CD4-positive, alpha-beta T cell (primary cell): Measurements from ENCODE around the gene TTLL11. TPM values are rescaled to one million over a fixed set of nuclear protein-coding genes. Genes with fewer than 3 reads are reported as not detected.

Source experiments
- ATAC-seq: fragments of 200-7000 bp; cut with Tn5 transposase; one replicate; pipeline ENCODE4 v1.10.0; 2022; ENCODE audit warnings: mild to moderate bottlenecking; ENCODE audit not compliant: poor library complexity
- CTCF ChIA-PET: fragments of 350-600 bp; sonication (Branson Sonifier 250); formaldehyde crosslinking; loops from one replicate; lab custom pipeline; 2021; ENCODE audit warnings: antibody characterized with exemption, inconsistent platforms; lab: Charles Lee
- POLR2A ChIA-PET: fragments of 350-600 bp; sonication (Branson Sonifier 250); formaldehyde crosslinking; loops from one replicate; lab custom pipeline; 2021; ENCODE audit warnings: antibody characterized with exemption, inconsistent platforms; lab: Charles Lee
- DNase-seq, 14 experiments: peaks; one replicate each; pipeline ENCODE4 v3.0.0-alpha.2; 2013 to 2020; ENCODE audit warnings: mixed read lengths in 2 of 14
- H3K27ac ChIP-seq, 2 donors: one replicate each; pipeline versions ENCODE4 v1.5.1 to v1.7.0; 2013; ENCODE audit warnings: low read length in 2 of 2, low read depth in 1 of 2, mild to moderate bottlenecking in 1 of 2
- H3K27me3 ChIP-seq, 2 experiments: 1 replicate in 1 of 2; 2 replicates in 1 of 2; pipeline versions ENCODE4 v1.6.1 to v1.7.0; 2013; ENCODE audit warnings: low read length in 2 of 2, control low read depth in 1 of 2, mild to moderate bottlenecking in 1 of 2, moderate library complexity in 1 of 2; ENCODE audit not compliant: insufficient read depth in 2 of 2, control insufficient read depth in 1 of 2
- H3K36me3 ChIP-seq: one replicate; pipeline ENCODE4 v1.6.1; 2013; ENCODE audit warnings: low read length, control low read depth; ENCODE audit not compliant: insufficient read depth
- H3K4me1 ChIP-seq: one replicate; pipeline ENCODE4 v1.6.1; 2013; ENCODE audit warnings: low read length, control low read depth; ENCODE audit not compliant: insufficient read depth
- H3K4me3 ChIP-seq: one replicate; pipeline ENCODE4 v1.5.1; 2013; ENCODE audit warnings: mild to moderate bottlenecking, low read length, moderate library complexity
- H3K9me3 ChIP-seq, 2 experiments: 1 replicate in 1 of 2; 2 replicates in 1 of 2; pipeline versions ENCODE4 v1.6.1 to v1.7.0; 2013; ENCODE audit warnings: low read length in 2 of 2, mild to moderate bottlenecking in 2 of 2, control low read depth in 1 of 2, moderate library complexity in 1 of 2; ENCODE audit not compliant: control insufficient read depth in 1 of 2, insufficient read depth in 1 of 2
- H3K27ac Mint-ChIP-seq: one replicate; pipeline ENCODE4 v1.8.0; 2020; ENCODE audit warnings: mixed read lengths
- H3K27me3 Mint-ChIP-seq: one replicate; pipeline ENCODE4 v1.8.0; 2021; ENCODE audit warnings: mixed read lengths
- H3K36me3 Mint-ChIP-seq: one replicate; pipeline ENCODE4 v1.8.0; 2021; ENCODE audit warnings: low read depth, mixed read lengths
- H3K4me1 Mint-ChIP-seq: one replicate; pipeline ENCODE4 v1.8.0; 2021; ENCODE audit warnings: low read depth, mixed read lengths
- H3K4me3 Mint-ChIP-seq: one replicate; pipeline ENCODE4 v1.8.0; 2020; ENCODE audit warnings: mild to moderate bottlenecking, mixed read lengths
- H3K9me3 Mint-ChIP-seq: one replicate; pipeline ENCODE4 v1.8.0; 2020; ENCODE audit warnings: mixed read lengths
- CTCF ChIP-seq: fragments of 200-600 bp; IDR thresholded peaks from one replicate; pipeline ENCODE4 v1.8.0; 2022; ENCODE audit warnings: antibody characterized with exemption, mild to moderate bottlenecking
- intact Hi-C, 2 experiments: fragments of 100-400 bp; cut with DNase I in 1 of 2; cut with micrococcal nuclease in 1 of 2; formaldehyde crosslinking; loops; one replicate each; pipeline versions ENCODE4 v1.15.1 to v1.9.0; 2023 to 2025; cut with DNase I, micrococcal nuclease
- total RNA-seq, 174 experiments: library from RNA in 2 of 174; stranded (reverse) in 2 of 174; gene quantifications; one replicate each; pipeline ENCODE4 v1.2.3 and lab custom pipeline; 2021 to 2026

TTLL11 gene
- total RNA-seq, 2 experiments from 2014 or later, result 1.6 to 2.3 TPM

- DNase-seq (no peak), ATAC-seq (no peak)
- intact Hi-C loops, result no loop called here
- Mint-ChIP-seq H3K4me1 (no peaks in the 10 kb centered on the region), H3K36me3 (peaks cover 13% of the 10 kb centered on the region), H3K27me3 (no peaks in the 10 kb centered on the region), H3K9me3 (no peaks in the 10 kb centered on the region), H3K4me3 (no peak overlapping the region), H3K27ac (no peak overlapping the region)
- Histone ChIP-seq H3K36me3 (no peaks in the 10 kb centered on the region), H3K4me1 (no peaks in the 10 kb centered on the region), H3K27me3 (no peaks in the 10 kb centered on the region), H3K4me3 (no peak overlapping the region), H3K27ac (no peak overlapping the region), H3K9me3 (no peaks in the 10 kb centered on the region)
- CTCF ChIA-PET, result no interaction called here
- POLR2A ChIA-PET, result no interaction called here
- no peak for TF ChIP-seq CTCF
Observed at GRCh38 chr9:121968056-121968455, 125.1 kb downstream of the TTLL11 start.

DNA sequence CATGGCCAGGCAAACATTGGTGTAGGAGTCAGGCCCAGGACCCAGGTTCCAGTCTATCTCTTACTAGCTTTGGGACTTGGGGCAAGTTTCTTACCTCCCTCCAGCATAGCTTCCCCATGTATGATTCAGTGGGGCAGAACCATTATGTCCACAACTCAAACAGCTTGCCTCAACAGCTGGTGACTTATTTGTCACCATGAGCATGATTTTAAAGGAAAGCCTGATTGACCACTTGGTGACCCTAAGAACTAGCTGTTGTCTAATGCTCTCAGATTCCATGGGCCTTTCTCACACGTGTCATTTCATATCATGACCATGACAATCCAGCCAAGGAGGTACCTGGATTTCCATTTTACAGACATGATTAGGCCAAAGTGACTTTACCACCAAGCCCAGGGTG, 126.4 kb downstream of the TTLL11 start:
- ChIA-PET POLR2A (no interaction called here), CTCF (no interaction called here)
- Mint-ChIP-seq H3K4me3 (no peak overlapping the region), H3K36me3 (peaks cover 13% of the 10 kb centered on the region), H3K27me3 (no peaks in the 10 kb centered on the region), H3K27ac (no peak overlapping the region), H3K9me3 (no peaks in the 10 kb centered on the region), H3K4me1 (no peaks in the 10 kb centered on the region)
- Histone ChIP-seq H3K4me1 (no peaks in the 10 kb centered on the region), H3K4me3 (no peak overlapping the region), H3K27me3 (no peaks in the 10 kb centered on the region), H3K9me3 (no peaks in the 10 kb centered on the region), H3K27ac (no peak overlapping the region), H3K36me3 (no peaks in the 10 kb centered on the region)
- TF ChIP-seq CTCF, result no peak
- ATAC-seq, result no peak
- intact Hi-C loops, result no loop called here
- DNase-seq, result no peak

DNA sequence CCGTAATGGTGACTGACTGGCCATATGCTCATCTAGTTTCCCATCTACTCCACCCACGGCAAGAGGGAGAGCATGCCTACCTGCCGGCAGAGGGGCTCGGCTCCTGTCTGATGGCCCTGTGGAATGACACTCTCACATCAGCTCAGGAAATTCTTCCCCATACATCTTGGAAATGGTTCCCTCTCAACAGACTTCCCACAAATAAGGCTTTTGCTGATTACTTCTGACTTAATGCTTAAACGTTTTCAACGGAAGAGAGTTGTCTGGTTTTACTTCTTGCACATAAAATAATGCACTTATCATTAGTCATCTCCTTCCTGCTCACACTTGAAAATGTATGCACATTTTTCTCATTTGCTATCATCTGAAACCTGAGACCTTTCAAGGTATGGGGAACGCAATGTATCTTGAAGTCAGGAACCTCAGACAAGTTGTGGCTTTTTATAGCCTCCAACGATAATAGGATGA, 129.5 kb downstream of the TTLL11 start:
- H3K4me3 Mint-ChIP-seq, result no peak overlapping the region
- POLR2A ChIA-PET, result no interaction called here
- DNase-seq (no peak), ATAC-seq (no peak)
- no peak overlapping the region for H3K27ac Mint-ChIP-seq
- Histone ChIP-seq H3K4me1 (no peaks in the 10 kb centered on the region), H3K4me3 (no peak overlapping the region), H3K9me3 (no peaks in the 10 kb centered on the region), H3K36me3 (no peaks in the 10 kb centered on the region), H3K27me3 (no peaks in the 10 kb centered on the region), H3K27ac (no peak overlapping the region)
- CTCF ChIA-PET, result interaction anchor here (1.8 kb wide), 1 partner anchor 15 kb away, joined by 4 read pairs; no protein-coding TSS in a partner anchor
- H3K36me3 Mint-ChIP-seq, result peaks cover 8% of the 10 kb centered on the region
- TF ChIP-seq CTCF, result no peak
- H3K4me1 Mint-ChIP-seq, result no peaks in the 10 kb centered on the region
- H3K27me3 Mint-ChIP-seq, result no peaks in the 10 kb centered on the region
- intact Hi-C loops, result no loop called here
- no peaks in the 10 kb centered on the region for H3K9me3 Mint-ChIP-seq
